NOMO-1 (cell line): Measurements from ENCODE around the gene TMEM213.
"Not testable (repeated sequence)": the region's sequence is repeated elsewhere in the genome, so short reads cannot be mapped to it uniquely, and the experiment has no call there.

Source experiments
- DNase-seq, 2 experiments: peaks; one replicate each; lab custom pipeline; 2025; ENCODE audit not compliant: unreplicated experiment in 2 of 2; lab: John Stamatoyannopoulos, UW

Gene TMEM213

DNA sequence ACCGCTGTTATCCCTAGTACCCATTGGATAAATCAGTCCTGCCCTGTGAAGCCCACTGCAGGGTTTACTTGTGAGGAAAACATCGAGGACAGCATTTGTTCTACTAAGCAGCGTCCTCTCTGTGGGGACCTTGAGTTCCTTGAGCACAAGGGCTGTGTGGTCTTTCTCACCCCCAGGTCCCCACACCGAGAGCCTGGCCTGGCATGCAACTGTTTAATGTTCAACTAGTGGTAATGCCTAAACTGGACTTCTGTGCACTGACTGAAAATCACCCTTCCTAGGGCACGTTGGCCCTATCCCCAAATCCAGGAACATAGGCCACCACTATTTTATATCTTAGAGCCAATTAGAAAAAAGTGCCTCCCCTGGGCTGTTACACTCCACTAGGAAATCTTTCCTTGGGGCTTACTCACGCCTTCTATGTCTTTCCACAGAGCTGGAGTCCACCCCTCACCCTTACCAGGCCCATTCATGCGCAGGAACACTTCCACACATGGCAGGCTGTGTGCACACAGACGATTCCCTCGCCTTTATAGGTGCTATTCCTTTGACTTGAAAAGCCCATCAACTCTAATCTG, 1.7 kb upstream of the TMEM213 start:
- no peak for DNase-seq

DNA sequence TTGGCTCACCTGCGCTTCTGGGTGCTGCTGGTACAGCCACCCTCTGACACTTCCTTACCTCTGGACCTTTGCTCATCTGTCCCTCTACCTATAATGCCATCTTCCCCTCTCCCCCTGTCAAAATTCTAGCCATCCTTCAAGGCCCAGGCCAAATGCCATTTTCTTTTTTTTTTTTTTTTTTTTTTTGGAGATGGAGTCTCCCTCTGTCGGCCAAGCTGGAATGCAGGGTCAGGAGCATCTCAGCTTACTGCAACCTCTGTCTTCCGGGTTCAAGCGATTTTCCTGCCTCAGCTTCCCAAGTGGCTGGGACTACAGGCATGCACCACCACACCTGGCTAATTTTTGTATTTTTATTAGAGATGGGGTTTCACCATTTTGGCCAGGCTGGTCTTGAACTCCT, 748 bp upstream of the TMEM213 start:
- not testable (repeated sequence) for DNase-seq

DNA sequence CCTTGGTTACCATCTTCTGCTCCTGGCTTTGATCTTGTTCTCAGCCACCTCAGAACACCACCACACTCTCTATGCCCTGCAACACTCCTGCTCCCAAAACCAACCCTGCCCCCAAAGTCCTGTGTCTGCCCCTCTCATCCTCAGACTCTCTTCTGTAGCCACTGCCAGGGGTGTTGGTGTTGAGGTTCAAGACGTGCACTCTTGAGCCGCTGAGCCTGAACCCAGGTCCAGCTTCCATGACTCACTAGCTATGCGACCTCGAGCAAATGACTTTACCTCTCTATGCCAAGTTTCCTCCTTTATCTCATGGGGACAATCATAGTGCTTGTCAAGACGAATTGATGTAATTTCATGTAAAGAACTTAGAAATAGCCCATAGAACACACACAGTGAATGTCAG, 1.0 kb downstream of the TMEM213 start:
- DNase-seq, result no peak

DNA sequence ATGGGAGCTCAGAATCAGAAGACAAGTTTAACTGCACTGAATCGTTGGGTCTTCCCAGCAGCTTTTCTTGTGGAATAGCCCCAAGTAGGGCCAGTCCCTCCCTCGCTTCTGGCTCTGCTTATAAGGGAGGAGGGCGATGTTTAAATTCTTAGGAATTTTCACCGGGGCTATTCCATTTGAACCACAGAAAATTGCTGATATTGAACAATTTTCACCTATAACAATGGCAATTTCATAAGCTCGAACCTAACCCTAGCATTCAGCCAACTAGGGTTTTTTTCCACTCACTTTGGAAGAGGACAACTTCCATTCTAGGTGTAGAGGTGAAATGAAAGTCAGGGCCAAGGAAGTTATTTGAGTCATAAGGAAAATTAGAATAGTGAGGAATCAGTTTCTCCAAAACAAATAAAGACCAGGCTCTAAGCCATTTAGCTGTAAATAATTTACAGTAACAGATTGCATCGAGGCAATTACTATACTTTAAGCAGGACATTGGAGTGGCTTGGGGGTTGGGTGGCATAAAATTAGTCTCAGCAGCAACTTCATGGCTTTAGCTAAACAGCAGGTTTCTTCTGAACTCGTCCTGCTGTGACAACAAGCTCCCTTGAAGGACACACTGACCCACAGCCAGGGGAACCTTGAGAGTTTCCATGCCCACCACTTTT, 1.7 kb downstream of the TMEM213 start:
- DNase-seq, result no peak

DNA sequence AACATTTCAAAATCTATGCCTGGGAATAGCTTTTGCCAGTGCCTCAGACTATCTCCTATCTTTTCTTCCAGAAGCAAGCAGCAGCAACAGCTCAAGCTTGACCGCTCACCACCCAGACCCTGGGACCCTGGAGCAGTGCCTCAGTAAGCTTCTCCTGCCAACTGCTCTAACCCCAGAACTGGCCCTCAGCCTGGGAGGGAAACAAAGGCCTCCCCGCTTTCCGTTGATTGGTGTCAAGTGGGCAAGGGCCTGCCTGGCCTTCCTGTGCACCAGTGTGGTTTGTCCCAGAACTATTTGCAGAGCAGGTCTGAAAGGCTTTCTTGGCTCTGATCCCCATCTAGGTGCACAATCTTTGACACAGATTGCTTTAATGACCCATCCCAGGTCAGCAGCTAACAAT, 3.5 kb downstream of the TMEM213 start:
- DNase-seq, result no peak

DNA sequence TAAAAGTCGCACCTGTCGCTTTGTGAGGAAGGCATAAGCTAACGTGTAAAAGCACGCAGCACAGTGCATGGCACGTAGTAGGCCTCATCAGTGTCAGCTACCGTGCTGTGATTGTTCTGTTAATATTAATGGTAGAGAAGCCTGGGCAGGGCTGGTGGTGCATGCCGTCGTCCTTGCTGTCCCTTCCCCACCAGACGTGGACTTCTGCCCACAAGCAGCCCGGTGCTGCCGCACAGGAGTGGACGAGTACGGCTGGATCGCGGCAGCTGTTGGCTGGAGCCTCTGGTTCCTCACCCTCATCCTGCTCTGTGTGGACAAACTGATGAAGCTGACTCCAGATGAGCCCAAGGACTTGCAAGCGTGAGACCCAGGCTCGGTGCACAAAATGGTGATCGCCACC, 4.9 kb downstream of the TMEM213 start:
- DNase-seq, result no peak

DNA sequence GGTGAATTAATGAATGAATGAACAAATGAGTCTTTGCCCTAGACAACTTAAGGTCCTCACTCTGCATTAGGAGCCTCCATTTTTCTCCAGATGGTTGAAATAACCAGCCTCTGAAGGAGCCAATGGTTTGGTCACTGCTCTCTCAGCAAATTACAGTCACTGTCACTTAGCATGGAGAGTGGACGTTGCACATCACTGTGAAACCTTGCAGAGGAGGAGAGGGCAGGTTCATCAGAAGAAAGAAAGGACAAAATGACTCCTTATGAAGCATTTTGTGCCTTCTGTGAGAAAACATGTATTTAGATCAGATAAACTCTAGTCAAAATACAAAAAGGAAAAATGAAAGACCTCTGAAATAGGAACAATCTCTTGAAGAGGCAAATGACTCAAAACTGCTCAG, 6.8 kb downstream of the TMEM213 start:
- no peak for DNase-seq

DNA sequence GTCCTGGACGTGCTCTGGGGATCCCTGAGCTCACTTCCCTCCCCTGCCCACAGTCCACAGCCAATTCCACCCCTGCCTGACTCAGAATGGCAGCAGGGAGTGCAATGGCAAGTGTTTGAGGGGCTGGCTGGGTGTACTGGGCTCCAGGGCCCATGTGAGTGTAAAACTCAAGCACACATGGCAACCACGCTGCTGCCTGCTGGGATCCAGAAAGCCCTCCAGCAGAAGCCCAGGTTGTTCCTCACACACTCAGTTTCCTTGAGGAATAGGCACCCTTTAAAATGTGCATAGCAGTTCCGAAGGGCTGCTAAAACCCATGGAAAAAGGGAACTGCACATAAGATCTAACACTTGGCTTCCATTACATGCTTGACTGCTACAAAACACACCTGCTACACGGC, 11.6 kb downstream of the TMEM213 start:
- DNase-seq, result no peak

DNA sequence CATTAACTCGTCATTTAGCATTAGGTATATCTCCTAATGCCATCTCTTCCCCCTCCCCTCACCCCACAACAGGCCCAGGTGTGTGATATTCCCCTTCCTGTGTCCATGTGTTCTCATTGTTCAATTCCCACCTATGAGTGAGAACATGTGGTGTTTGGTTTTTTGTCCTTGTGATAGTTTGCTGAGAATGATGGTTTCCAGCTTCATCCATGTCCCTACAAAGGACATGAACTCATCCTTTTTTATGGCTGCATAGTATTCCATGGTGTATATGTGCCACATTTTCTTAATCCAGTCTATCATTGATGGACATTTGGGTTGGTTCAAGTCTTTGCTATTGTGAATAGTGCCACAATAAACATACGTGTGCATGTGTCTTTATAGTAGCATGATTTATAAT, 13.5 kb downstream of the TMEM213 start:
- DNase-seq, result not testable (repeated sequence)

DNA sequence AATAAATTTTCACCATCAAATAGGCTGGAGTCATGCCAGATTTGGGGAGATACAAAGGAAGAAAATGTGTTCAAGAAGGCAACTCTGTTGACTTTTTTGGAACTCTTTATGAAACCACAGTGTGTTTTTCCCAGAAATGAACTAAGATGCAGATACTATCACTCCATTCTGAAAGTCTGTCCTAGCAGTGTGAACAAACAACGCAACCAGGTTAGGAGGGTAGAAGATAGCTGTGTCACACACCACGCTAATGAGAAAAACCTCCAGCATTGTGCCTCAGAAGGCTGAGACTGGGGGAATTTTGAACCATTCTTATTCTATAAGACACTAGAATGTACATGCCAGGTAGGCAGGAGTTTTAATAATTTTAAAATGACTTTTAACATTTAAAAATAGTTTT, 16.2 kb downstream of the TMEM213 start:
- no peak for DNase-seq

DNA sequence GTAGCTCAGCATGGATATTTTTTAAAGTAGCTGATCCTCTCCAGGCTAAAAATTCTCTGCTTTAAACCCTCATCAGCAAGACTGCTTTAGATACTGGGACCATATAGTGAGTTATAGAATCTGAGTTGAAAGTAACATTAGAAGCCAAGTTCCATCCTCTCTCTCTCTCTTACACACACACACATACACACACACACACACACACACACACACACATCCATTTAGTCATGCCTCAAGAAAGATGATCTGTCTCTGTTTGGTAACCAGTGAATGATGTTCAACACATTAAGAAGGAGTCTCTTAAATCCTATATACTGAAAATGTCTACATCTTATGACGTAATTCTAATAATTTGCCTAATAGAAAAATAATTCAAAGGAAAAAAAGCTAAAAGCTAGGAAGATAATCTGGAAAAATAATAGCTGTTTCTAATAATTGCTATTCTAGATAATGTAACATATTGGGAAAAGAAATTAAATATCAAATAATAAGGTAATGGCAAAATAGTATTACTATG, 17.1 kb downstream of the TMEM213 start:
- no peak for DNase-seq

DNA sequence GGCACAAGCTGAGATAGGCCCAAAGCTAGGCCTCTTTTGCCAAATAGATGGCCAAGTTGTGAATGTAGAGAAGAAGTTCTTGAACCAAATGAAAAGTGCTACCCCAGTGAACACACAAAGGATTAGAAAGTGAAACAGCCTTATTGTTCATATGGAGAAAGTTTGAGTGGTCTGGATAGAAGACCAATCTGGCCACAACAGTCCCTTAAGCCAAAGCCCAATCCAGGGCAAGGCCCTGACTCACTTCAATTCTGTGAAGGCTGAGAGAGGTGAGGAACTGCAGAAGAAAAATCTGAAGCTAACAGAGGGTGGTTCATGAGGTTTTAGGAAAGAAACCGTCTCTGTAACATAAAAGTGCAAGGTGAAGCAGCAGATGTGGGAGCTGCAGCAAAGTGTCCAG, 18.9 kb downstream of the TMEM213 start:
- no peak for DNase-seq

DNA sequence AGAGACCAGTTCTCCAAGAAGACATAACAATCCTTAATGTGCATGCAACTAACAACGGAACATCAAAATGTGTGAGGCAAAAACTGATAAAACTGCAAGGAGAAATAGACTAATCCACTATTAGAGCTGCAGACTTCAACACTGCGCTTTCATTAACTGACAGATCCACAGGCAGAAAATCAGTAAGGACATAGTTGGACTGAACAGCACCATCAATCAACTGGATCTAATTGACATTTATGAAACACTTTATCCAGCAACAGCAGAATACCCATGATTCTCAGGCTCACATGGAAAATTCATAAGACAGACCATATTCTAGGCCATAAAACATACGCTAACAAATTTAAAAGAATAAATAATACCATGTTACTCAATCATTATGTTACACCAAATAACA, 21.8 kb downstream of the TMEM213 start:
- DNase-seq, result no peak

DNA sequence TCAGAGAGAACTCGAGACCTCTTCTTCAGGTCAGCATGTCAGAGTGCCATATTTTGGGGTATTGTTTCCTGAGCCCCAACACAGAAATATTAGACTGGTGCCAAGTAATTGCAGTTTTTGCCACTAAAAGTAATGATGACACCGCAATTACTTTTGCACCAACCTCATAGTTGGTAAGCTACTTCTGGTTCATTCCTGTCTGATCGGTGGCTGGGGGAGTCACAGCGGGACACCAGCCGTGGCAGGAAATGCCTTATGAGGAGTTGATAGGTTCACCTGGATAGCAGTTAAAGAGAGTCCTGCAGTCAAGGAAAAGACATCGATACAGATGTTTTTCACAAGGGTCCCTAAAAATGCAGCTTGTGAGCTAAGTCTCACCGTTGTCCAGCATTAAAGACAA, 24.1 kb downstream of the TMEM213 start:
- no peak for DNase-seq

DNA sequence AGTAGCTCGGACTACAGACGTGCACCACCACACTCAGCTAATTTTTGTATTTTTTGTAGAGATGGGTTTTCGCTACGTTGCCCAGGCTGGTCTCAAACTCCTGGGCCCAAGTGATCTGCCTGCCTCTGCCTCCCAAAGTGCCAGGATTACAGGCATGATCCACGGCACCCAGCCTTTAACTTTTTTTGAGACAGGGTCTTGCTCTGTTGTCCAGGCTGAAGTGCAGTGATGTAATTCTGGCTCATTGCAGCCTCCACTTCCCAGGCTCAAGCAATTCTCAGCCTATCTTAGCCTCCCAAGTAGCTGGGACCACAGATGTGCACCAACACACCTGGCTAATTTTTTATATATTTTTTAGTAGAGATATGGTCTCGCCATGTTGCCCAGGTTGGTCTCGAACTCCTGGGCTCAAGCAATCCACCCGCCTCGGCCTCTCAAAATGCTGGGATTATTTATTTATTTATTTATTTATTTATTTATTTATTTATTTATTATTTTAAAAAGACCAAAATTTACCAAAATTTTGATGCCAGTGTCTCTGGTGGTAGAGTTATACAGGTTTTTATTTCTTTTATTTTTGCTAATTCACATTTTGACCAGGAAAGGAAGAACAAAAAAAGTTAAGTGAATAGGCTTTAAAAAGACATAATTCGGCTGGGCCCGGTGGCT, 25.2 kb downstream of the TMEM213 start:
- no peak for DNase-seq

DNA sequence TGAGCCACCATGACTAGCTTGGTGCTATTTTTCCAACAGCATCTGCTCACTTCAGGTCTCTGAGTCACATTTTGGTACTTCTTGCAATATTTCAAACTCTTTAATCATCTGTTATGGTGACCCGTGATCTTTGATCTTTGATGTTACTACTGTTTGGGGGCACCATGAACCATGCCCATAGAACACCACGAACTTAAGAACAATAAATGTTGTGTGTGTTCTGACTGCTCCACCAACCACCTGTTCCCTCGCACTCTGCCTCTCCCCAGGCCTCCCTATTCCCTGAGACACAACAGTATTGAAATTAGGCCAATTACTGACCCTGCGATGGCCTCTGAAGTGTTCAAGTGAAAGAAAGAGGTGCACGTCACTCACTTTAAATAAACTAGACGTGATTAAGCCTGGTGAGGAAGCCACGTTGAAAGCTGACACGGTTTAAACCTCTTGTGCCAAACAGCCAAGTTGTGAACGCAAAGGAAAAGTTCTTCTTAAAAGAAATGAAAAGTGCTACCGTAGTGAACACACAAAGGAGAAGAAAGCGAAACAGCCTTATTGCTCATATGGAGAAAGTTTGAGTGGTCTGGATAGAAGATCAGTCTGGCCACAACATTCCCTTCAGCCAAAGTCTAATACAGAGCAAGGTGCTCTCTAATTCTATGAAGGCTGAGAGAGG, 27.4 kb downstream of the TMEM213 start:
- DNase-seq, result no peak

DNA sequence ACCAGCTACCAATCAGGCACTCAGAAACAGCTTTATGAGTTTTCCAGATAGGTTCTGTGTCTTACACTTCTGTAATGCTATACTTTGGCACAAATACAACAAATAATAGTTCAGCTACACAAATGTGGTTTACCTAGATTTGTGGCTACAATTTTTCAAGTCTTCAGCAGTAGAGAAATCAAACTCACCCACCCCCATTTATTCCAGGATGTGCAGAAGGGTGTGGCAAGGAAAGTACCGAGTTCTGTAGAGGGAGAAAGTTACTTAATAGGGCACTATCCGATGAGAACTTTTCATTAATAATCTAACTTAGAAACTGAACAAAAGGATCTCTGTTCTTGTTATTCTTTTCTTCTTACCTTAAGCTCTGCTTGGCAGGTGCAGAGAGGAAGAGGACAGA, 30.5 kb downstream of the TMEM213 start:
- no peak for DNase-seq

DNA sequence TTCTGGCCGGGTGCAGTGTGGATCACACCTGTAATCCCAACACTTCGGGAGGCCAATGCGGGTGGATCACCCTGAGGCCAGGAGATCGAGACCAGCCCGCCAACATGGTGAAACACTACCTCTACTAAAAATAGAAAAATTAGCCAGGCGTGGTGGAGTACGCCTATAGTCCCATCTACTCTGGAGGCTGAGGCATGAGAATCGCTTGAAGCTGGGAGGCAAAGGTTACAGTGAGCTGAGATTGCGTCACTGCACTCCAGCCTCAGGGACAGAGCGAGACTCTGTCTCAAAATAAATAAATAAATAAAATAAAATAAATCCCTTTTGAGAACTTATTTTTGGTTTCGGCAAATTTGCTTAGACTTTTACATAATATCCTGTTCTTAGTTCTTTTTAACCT, 31.5 kb downstream of the TMEM213 start:
- no peak for DNase-seq

DNA sequence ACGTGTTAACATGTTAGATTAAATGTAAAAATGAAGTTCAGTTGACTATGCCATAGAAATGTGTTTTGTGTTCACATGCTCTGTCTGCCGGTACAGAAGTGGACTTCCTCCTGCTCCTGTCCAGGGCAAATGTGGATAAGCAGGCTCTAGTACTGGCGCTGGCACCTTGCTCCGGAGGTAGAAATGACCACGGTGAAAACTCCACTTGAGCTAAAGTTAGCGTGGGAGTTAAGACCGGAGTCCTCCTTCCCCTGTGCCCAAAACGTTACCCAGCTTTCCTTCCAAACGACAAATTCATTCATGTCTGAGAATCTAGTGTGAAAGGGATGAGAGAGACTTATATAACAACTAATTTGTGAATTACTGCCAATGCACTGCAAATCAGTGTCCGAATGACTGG, 35.2 kb downstream of the TMEM213 start:
- no peak for DNase-seq

DNA sequence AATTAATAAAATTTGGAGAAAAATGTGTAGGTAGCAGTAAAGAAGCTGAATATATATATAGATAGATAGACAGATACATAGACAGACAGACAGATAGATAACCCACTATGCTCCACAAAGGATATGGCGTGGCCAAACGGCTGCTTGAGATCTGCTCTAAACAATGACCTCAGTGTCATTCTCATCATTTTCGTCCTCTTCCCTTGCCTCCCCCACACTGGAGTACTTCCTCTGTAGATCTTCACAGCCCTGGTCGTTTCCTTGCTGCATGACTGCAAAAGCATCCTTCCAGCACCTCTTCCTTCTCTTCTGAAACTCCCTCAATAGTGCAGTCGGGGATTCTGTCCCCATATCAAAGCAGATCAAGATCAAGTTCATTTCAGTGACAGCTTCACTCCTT, 35.8 kb downstream of the TMEM213 start:
- DNase-seq, result no peak

DNA sequence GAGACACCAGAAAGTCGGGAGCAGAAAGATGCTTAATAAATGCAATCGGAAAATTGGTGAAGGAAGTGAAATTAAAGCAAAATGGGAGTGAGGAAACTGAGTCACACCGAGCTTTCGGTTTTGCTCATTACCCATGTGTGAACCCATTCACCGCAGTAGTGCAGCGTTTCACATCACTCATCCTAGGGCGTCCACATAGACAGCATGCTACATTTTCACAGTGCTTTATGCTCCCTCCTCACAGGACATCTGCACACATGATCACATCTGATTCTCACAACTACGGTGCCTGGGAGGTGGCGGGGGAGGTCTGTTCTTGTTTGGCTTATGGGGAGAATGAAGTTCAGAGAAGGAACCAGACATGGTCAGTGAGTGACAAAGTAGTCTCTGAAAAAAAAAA, 36.8 kb downstream of the TMEM213 start:
- DNase-seq, result no peak

DNA sequence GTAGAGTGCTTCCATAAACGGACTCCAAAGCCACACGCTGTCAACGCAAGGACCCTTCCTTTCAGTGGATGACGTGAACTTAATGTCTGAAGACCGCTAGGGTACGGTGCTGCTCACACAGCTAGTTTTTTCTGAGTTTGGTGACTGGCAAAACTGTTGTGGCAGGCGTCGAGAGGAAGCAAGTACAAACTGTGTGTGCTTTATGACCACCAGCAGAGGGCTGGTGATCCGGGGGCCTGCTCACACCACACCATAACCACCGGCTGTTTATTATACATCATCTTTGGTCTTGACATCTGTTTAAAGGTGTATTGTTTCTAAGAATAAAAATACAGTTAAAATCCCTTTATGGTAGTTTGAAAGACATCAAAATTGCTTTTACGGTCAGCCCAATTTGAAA, 37.3 kb downstream of the TMEM213 start:
- DNase-seq, result no peak
